NCI-H1694 (cell line): ENCODE measurements around the gene CMTM5.
A peak's percentile ranks its signal among the peaks of the same experiment; 100 is the strongest.

Source experiments
- DNase-seq: peaks from one replicate; lab custom pipeline; 2025; lab: John Stamatoyannopoulos, UW

Gene CMTM5

GRCh38 chr14:23376482-23377197, at the start of gene CMTM5:
Gene CMTM5, plus strand, starts transcription at chr14:23377046. Its CDS starts 206 bp downstream, at chr14:23377252.
- DNase-seq: peak; percentile 20

GRCh38 chr14:23327947-23328744, 48.7 kb upstream of the CMTM5 start:
- peak; percentile 77 for DNase-seq

GRCh38 chr14:23335623-23336022, 41.2 kb upstream of the CMTM5 start:
- DNase-seq: no peak

- no peak for DNase-seq
Observed at GRCh38 chr14:23339506-23340268, 37.2 kb upstream of the CMTM5 start.

- DNase-seq: no peak
Observed at GRCh38 chr14:23344481-23344880, 32.4 kb upstream of the CMTM5 start.

- no peak for DNase-seq
Observed at GRCh38 chr14:23345987-23346692, 30.7 kb upstream of the CMTM5 start.

GRCh38 chr14:23346693-23347405, 30.0 kb upstream of the CMTM5 start:
- DNase-seq: no peak

GRCh38 chr14:23347406-23348296, 29.2 kb upstream of the CMTM5 start:
- no peak for DNase-seq

- no peak for DNase-seq
Observed at GRCh38 chr14:23348297-23348655, 28.6 kb upstream of the CMTM5 start.

GRCh38 chr14:23349156-23349845, 27.5 kb upstream of the CMTM5 start:
- no peak for DNase-seq

- no peak for DNase-seq
Observed at GRCh38 chr14:23351681-23352505, 25.0 kb upstream of the CMTM5 start.

- peak; percentile 91 for DNase-seq
Observed at GRCh38 chr14:23352506-23353432, 24.1 kb upstream of the CMTM5 start, which contains the start of gene SLC22A17. Gene SLC22A17, minus strand, starts transcription at chr14:23352887.

- no peak for DNase-seq
Observed at GRCh38 chr14:23353433-23353780, 23.4 kb upstream of the CMTM5 start.

GRCh38 chr14:23354990-23355389, 21.9 kb upstream of the CMTM5 start:
- DNase-seq: no peak

GRCh38 chr14:23355871-23356435, 20.9 kb upstream of the CMTM5 start:
- no peak for DNase-seq

GRCh38 chr14:23356662-23357061, 20.2 kb upstream of the CMTM5 start:
- DNase-seq: no peak

GRCh38 chr14:23357261-23357660, 19.6 kb upstream of the CMTM5 start:
- no peak for DNase-seq
